Keratinocyte (primary cell): ENCODE results near the gene MAPK1. TPM values are rescaled to one million over a fixed set of nuclear protein-coding genes. Genes with fewer than 3 reads are reported as not detected.
"Not testable (repeated sequence)": the region's sequence is repeated elsewhere in the genome, so short reads cannot be mapped to it uniquely, and the experiment has no call there.

Source experiments
- DNase-seq: peaks from one replicate; pipeline ENCODE4 v3.0.0-alpha.2; 2011; ENCODE audit warnings: low read depth, missing footprints, low spot score
- FAIRE-seq: peaks from 2 replicates; lab custom pipeline; 2011; peaks lifted over from hg19 to GRCh38; lab: Jason Lieb, UNC
- H2AFZ ChIP-seq: 2 replicates; pipeline ENCODE4 v1.6.0; 2012; ENCODE audit warnings: low read length, control low read depth, inconsistent platforms; ENCODE audit not compliant: control insufficient read depth
- H3K27ac ChIP-seq: 2 replicates; pipeline ENCODE4 v1.5.1; 2011; ENCODE audit warnings: low read length; ENCODE audit not compliant: control insufficient read depth, insufficient read depth
- H3K27me3 ChIP-seq: 3 replicates; pipeline ENCODE4 v1.6.0; 2011; ENCODE audit warnings: low read length; ENCODE audit not compliant: control insufficient read depth, insufficient read depth; ENCODE audit errors: extremely low read depth
- H3K36me3 ChIP-seq, 2 experiments: 2 replicates in 1 of 2; 3 replicates in 1 of 2; pipeline ENCODE4 v1.5.1; 2011; ENCODE audit warnings: low read length in 2 of 2, mild to moderate bottlenecking in 1 of 2; ENCODE audit not compliant: control insufficient read depth in 2 of 2, insufficient read depth in 2 of 2; ENCODE audit errors: extremely low read depth in 1 of 2
- H3K4me1 ChIP-seq: 3 replicates; pipeline ENCODE4 v1.5.1; 2011; ENCODE audit warnings: low read length; ENCODE audit not compliant: control insufficient read depth, insufficient read depth; ENCODE audit errors: extremely low read depth
- H3K4me2 ChIP-seq: 3 replicates; pipeline ENCODE4 v1.6.0; 2011; ENCODE audit warnings: low read depth, low read length; ENCODE audit not compliant: control insufficient read depth, insufficient read depth; ENCODE audit errors: extremely low read depth
- H3K4me3 ChIP-seq, 3 experiments: fragments of 200-600 bp in 1 of 3; sonication (generic) in 1 of 3; 2 replicates in 2 of 3; 3 replicates in 1 of 3; pipeline ENCODE4 v1.5.1; 2011 to 2016; ENCODE audit warnings: low read length in 3 of 3, mild to moderate bottlenecking in 3 of 3, control low read depth in 2 of 3, inconsistent platforms in 1 of 3, low read depth in 1 of 3, mixed read lengths in 1 of 3, mixed run types in 1 of 3, moderate library complexity in 1 of 3; ENCODE audit not compliant: control insufficient read depth in 2 of 3, insufficient read depth in 2 of 3; ENCODE audit errors: extremely low read depth in 1 of 3
- H3K79me2 ChIP-seq: 2 replicates; pipeline ENCODE4 v1.6.0; 2012; ENCODE audit warnings: low read length; ENCODE audit not compliant: control insufficient read depth, insufficient read depth
- H3K9ac ChIP-seq: 3 replicates; pipeline ENCODE4 v1.6.0; 2011; ENCODE audit warnings: low read length; ENCODE audit not compliant: control insufficient read depth, insufficient read depth; ENCODE audit errors: extremely low read depth
- H3K9me1 ChIP-seq: 3 replicates; pipeline ENCODE4 v1.6.0; 2011; ENCODE audit warnings: low read length; ENCODE audit not compliant: control insufficient read depth, insufficient read depth; ENCODE audit errors: extremely low read depth
- H3K9me3 ChIP-seq: 2 replicates; pipeline ENCODE4 v1.5.1; 2012; ENCODE audit warnings: low read depth, low read length; ENCODE audit not compliant: control insufficient read depth
- H4K20me1 ChIP-seq: 3 replicates; pipeline ENCODE4 v1.6.0; 2011; ENCODE audit warnings: low read length; ENCODE audit not compliant: control insufficient read depth, insufficient read depth; ENCODE audit errors: extremely low read depth
- CTCF ChIP-seq, 3 experiments: IDR thresholded peaks in 1 of 3; conservative IDR thresholded peaks in 1 of 3; optimal IDR thresholded peaks in 1 of 3; 2 replicates in 2 of 3; 3 replicates in 1 of 3; pipeline versions ENCODE3 to v1.5.1; 2011; ENCODE audit warnings: low read length in 3 of 3, mild to moderate bottlenecking in 3 of 3, moderate library complexity in 2 of 3, control low read depth in 1 of 3, inconsistent platforms in 1 of 3; ENCODE audit not compliant: insufficient read depth in 2 of 3; ENCODE audit errors: extremely low read depth in 1 of 3
- EZH2 ChIP-seq: IDR thresholded peaks from one replicate; pipeline ENCODE4 v1.6.1; 2012; ENCODE audit warnings: inconsistent platforms, mild to moderate bottlenecking, low read length, moderate library complexity
- dilution Hi-C: fragments of 300-500 bp; cut with MboI; formaldehyde crosslinking; loops from one replicate; pipeline ENCODE4 v1.7.0; 2020; ENCODE audit warnings: low sequenced_read_pairs; ENCODE audit not compliant: extremely low pct_ligation_motif_present
- polyA plus RNA-seq, 5 experiments: library from polyadenylated mRNA; depleted of rRNA in 3 of 5; stranded (reverse) in 3 of 5; stranded (forward) in 1 of 5; unstranded in 1 of 5; fragments of >200 nt; gene quantifications; 1 replicate in 1 of 5; 2 replicates in 3 of 5; 3 replicates in 1 of 5; pipeline versions ENCODE4 v1.2.1 to v1.2.3, GENCODE V29; 2011 to 2012; ENCODE audit warnings: missing spikeins in 2 of 5, low read depth in 1 of 5, low replicate concordance in 1 of 5

MAPK1 gene
- polyA plus RNA-seq, 1 donor (not counting 4 experiments of a cell fraction or from before 2014, with no cell fraction given), result 136 TPM

DNA sequence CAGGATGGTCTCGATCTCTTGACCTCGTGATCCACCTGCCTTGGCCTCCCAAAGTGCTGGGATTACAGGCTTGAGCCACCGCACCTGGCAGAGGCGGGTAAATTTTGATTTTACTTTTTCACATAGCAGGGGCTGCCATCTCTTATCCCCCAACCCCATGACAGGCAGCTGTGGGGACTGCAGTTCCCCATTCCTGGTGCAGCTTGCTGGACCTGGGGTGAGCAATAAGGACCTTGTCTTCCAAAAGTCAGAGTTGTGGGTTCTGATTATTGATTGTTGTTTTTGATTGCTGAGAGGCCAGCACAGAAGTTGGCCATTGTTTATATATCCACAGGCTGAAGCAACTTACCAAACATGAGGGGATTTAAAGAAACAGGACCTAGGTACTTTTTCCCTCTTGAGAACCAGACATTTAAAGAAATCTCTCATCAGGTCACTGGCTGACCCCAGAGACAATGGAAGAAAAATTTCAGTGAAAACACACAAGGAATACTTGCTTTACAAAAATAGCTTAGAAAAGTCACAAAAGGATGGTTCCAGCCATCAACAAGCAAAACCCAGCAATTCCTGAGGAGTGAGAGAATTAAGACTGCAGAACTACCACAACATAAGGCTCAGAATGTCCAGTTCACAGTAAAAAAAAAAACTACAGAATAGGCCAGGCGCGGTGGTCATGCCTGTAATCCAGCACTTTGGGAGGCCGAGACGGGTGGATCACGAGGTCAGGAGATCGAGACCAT is 22.0 kb upstream of the MAPK1 start:
- no peak for DNase-seq
- no peak for TF ChIP-seq EZH2
- TF ChIP-seq CTCF (optimal IDR thresholded peaks at IDR 0.05 in 1 of 3, IDR thresholded peaks at IDR 0.05 in 1 of 3, conservative IDR thresholded peaks at IDR 0.05 in 1 of 3; ENCODE audit: extremely low read depth in 1 of 3, insufficient read depth in 2 of 3, low read length in 3 of 3), result no peak
- Histone ChIP-seq H3K4me1 (no peaks in the 10 kb centered on the region), H3K27me3 (no peaks in the 10 kb centered on the region), H3K9me3 (no peaks in the 10 kb centered on the region), H3K4me3 (no peak overlapping the region), H3K4me2 (no peak overlapping the region), H3K36me3 (no peaks in the 10 kb centered on the region), H3K9me1 (no peaks in the 10 kb centered on the region), H3K79me2 (no peaks in the 10 kb centered on the region), H3K27ac (no peak overlapping the region), H3K9ac (no peak overlapping the region), H2AFZ (no peak overlapping the region), H4K20me1 (no peaks in the 10 kb centered on the region)
- no peak for FAIRE-seq
- dilution Hi-C loops, result no loop called here

- dilution Hi-C loops, result no loop called here
Observed at GRCh38 chr22:21887841-21888240, 20.4 kb upstream of the MAPK1 start.

DNA sequence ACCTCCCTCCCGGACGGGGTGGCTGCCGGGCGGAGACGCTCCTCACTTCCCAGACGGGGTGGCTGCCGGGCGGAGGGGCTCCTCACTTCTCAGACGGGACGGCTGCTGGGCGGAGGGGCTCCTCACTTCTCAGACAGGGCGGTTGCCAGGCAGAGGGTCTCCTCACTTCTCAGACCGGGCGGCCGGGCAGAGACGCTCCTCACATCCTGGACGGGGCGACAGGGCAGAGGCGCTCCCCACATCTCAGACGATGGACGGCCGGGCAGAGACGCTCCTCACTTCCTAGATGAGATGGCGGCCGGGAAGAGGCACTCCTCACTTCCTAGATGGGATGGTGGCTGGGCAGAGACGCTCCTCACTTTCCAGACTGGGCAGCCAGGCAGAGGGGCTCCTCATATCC is 16.5 kb upstream of the MAPK1 start:
- H3K36me3 ChIP-seq, H3K79me2 ChIP-seq, H3K9me3 ChIP-seq, H3K27me3 ChIP-seq, FAIRE-seq, H4K20me1 ChIP-seq, H3K9ac ChIP-seq, H3K9me1 ChIP-seq, H3K4me1 ChIP-seq, H3K4me3 ChIP-seq, H3K27ac ChIP-seq, DNase-seq, dilution Hi-C loops, H3K4me2 ChIP-seq, H2AFZ ChIP-seq: not testable (repeated sequence)

More at GRCh38 chr22:21887841-21888240, 20.4 kb upstream of the MAPK1 start:
- no peak for FAIRE-seq
- H3K27ac ChIP-seq, result no peak overlapping the region
- no peak overlapping the region for H3K4me2 ChIP-seq
- DNase-seq, result no peak
- H2AFZ ChIP-seq, result no peak overlapping the region
- H3K4me1 ChIP-seq, result no peaks in the 10 kb centered on the region
- no peaks in the 10 kb centered on the region for H4K20me1 ChIP-seq
- no peaks in the 10 kb centered on the region for H3K27me3 ChIP-seq
- H3K9me3 ChIP-seq, result no peaks in the 10 kb centered on the region
- no peak overlapping the region for H3K4me3 ChIP-seq
- TF ChIP-seq CTCF (optimal IDR thresholded peaks at IDR 0.05 in 1 of 3, IDR thresholded peaks at IDR 0.05 in 1 of 3, conservative IDR thresholded peaks at IDR 0.05 in 1 of 3; ENCODE audit: extremely low read depth in 1 of 3, insufficient read depth in 2 of 3, low read length in 3 of 3) (no peak), EZH2 (no peak)
- H3K9ac ChIP-seq, result no peak overlapping the region
- H3K9me1 ChIP-seq, result no peaks in the 10 kb centered on the region
- no peaks in the 10 kb centered on the region for H3K36me3 ChIP-seq
- H3K79me2 ChIP-seq, result no peaks in the 10 kb centered on the region
